Testis (tissue), 3 donors: Measurements from ENCODE around the gene PDGFD. TPM values are rescaled to one million over a fixed set of nuclear protein-coding genes. Genes with fewer than 3 reads are reported as not detected.

Experiments
- DNase-seq: peaks from one replicate; pipeline ENCODE4 v3.0.0-alpha.2; 2019
- H3K27ac ChIP-seq, 2 donors: fragments of 200-600 bp; sonication (generic); one replicate each; pipeline ENCODE4 v1.5.1; 2019
- H3K27me3 ChIP-seq: fragments of 200-600 bp; sonication (generic); one replicate; pipeline ENCODE4 v1.5.1; 2019
- H3K36me3 ChIP-seq: fragments of 200-600 bp; sonication (generic); one replicate; pipeline ENCODE4 v1.5.1; 2017; ENCODE audit warnings: low read depth; ENCODE audit errors: missing control alignments
- H3K4me1 ChIP-seq: fragments of 200-600 bp; sonication (generic); one replicate; pipeline ENCODE4 v1.5.1; 2019
- H3K4me3 ChIP-seq, 2 donors: fragments of 200-600 bp; sonication (generic); one replicate each; pipeline ENCODE4 v1.5.1; 2017 to 2019
- H3K9me3 ChIP-seq: fragments of 200-600 bp; sonication (generic); one replicate; pipeline ENCODE4 v1.5.1; 2017
- POLR2A ChIP-seq: fragments of 450-650 bp; IDR thresholded peaks from one replicate; pipeline ENCODE4 v1.6.1; 2017; ENCODE audit warnings: antibody characterized with exemption, mild to moderate bottlenecking, moderate library complexity
- WGBS, 2 donors: methylation state at CpG; one replicate each; pipeline ENCODE4 v1.1.5; 2018; 5-methylcytosine and 5-hydroxymethylcytosine counted together
- intact Hi-C: fragments of 100-400 bp; cut with DNase I; formaldehyde crosslinking; loops from one replicate; pipeline ENCODE4 v1.15.1; 2023; ENCODE audit warnings: low total_unique reads
- polyA plus RNA-seq: library from polyadenylated mRNA; stranded (reverse); fragments of 350-450 nt; fragmentation: Illumina TruSeq; extraction: RNeasy Lipid Tissue Mini Kit (QIAGEN cat#74804); gene quantifications from one replicate; pipeline ENCODE4 v1.2.3, GENCODE V29; 2014; ENCODE audit warnings: low read depth, low replicate concordance; ENCODE audit not compliant: insufficient read depth
- total RNA-seq, 2 donors: library from RNA; depleted of rRNA; stranded (reverse); fragments of >200 nt; gene quantifications; one replicate each; pipeline ENCODE4 v1.2.3, GENCODE V29; 2016
- TF ChIP-seq, protein P1 (sequence below), 3 experiments: fragments of 450-650 bp in 2 of 3; fragments of 200-600 bp in 1 of 3; sonication (generic) in 1 of 3; IDR thresholded peaks; one replicate each; pipeline ENCODE4 v1.5.1; 2016 to 2019; ENCODE audit warnings: antibody characterized with exemption in 3 of 3, mild to moderate bottlenecking in 2 of 3, moderate library complexity in 1 of 3

Gene PDGFD
- total and polyA plus RNA-seq, 3 donors from 2014 or later = 6.0 to 8.1 (median 8.0) TPM

DNA sequence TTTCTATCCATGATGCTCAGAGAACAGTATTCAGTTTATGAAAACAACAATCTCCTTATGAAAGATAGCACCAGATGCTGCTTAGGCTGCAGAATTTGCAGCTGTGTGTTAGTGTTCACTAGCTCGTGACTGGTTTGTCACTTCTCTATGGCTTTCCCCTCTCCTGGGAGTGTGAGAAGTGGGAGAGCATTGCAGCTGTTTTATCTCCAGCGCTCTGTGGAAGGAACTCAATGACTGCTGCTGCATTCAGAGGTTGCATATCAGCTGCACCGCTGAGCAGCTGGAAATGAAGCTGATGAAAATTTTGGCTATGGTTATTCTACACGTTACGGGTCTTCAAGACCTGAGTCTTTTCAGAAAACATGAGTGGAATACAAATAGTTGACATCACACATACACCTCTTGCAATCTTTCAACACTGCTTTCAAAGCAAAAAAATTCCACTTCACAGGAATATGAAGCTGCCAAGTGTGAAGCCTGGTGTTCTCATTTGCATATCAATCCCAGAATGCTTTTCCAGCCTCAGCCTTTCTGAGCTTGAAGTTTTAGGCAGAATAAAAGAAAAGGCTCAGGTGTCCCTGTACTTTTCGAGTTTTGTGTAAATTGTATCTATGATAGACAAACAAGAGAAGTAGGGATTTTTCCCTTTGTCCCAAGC, 276.8 kb downstream of the PDGFD start:
- Histone ChIP-seq H3K36me3 (no peaks in the 10 kb centered on the region), H3K27ac (no peak overlapping the region), H3K9me3 (no peaks in the 10 kb centered on the region), H3K27me3 (no peaks in the 10 kb centered on the region), H3K4me1 (no peaks in the 10 kb centered on the region), H3K4me3 (no peak overlapping the region)
- no peak for TF ChIP-seq POLR2A
- no peak for DNase-seq
- intact Hi-C loops = no loop called here
- WGBS, 2 donors = 40 to 43% methylated on average over 5 to 6 of the region's 6 CpGs

DNA sequence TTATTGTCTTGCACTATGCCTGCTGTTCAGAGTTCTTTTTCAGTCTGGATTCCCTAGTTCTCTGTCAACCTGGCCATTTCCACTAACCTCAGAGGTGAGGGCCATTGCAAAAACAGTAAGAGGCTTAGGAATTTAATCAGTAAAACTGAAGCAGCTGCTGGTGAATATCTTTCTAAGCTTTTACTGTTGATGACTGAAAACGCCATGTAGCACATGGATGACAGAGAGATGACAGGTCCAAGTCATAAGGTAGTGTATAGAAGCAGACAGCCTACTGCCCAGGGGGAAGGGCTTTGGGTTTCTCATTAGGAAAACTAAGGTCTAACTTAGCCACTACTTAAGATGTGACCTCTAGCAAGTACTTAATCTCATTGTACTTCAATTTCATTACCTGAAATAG, 280.1 kb downstream of the PDGFD start:
- Histone ChIP-seq H3K36me3 (no peaks in the 10 kb centered on the region), H3K4me1 (no peaks in the 10 kb centered on the region), H3K9me3 (no peaks in the 10 kb centered on the region), H3K27me3 (no peaks in the 10 kb centered on the region), H3K27ac (no peak overlapping the region), H3K4me3 (no peak overlapping the region)
- TF ChIP-seq, protein P1, sequence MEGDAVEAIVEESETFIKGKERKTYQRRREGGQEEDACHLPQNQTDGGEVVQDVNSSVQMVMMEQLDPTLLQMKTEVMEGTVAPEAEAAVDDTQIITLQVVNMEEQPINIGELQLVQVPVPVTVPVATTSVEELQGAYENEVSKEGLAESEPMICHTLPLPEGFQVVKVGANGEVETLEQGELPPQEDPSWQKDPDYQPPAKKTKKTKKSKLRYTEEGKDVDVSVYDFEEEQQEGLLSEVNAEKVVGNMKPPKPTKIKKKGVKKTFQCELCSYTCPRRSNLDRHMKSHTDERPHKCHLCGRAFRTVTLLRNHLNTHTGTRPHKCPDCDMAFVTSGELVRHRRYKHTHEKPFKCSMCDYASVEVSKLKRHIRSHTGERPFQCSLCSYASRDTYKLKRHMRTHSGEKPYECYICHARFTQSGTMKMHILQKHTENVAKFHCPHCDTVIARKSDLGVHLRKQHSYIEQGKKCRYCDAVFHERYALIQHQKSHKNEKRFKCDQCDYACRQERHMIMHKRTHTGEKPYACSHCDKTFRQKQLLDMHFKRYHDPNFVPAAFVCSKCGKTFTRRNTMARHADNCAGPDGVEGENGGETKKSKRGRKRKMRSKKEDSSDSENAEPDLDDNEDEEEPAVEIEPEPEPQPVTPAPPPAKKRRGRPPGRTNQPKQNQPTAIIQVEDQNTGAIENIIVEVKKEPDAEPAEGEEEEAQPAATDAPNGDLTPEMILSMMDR (IDR thresholded peaks at IDR 0.05) = no peak
- TF ChIP-seq POLR2A = no peak
- WGBS, 2 donors = 71 to 82% methylated on average over 1 of the region's 1 CpG
- intact Hi-C loops = no loop called here
- no peak for DNase-seq

DNA sequence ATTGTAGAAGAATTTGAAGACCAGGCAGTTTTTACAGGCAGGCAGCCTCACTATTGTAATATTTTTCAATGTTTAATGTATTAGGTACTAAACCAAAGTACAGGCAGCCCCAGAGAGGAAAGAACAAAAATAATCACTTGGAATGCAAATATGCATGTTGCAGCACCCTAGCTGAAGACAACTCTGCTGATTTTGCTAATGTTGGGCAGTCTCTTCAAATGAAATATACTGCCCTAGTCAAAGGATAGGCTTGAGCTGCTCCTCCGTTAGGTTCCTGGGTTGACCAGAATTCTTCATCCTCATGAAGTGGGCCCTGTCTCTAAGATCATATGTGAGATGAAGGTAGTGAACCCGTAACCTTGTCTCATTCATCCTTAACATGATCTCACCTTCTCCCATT, 280.7 kb downstream of the PDGFD start:
- Histone ChIP-seq H3K4me1 (no peaks in the 10 kb centered on the region), H3K4me3 (no peak overlapping the region), H3K9me3 (no peaks in the 10 kb centered on the region), H3K27me3 (no peaks in the 10 kb centered on the region), H3K27ac (no peak overlapping the region), H3K36me3 (no peaks in the 10 kb centered on the region)
- intact Hi-C loops = no loop called here
- no peak for DNase-seq
- TF ChIP-seq, protein P1 (IDR thresholded peaks at IDR 0.05) = no peak
- 76 to 94% methylated on average over 2 of the region's 2 CpGs for WGBS, 2 donors

DNA sequence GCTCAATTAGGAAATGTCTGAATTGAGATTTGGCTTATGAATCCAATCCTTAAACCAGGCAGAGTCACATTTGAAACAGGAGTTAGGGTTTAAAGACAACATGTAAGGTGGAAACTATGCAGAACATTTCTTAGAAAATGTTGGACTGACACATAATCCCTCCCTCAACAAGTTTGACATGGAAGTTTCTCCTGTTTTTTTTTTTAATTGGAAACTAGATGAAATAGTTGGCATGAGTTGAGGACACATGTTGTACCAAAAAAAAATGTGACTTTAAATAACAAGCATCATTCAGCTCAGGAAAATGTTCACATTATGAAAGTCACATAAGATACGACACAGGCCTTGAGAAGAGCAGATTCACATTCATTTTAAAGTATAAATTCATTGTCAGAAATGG, 282.4 kb downstream of the PDGFD start:
- TF ChIP-seq, protein P1 (IDR thresholded peaks at IDR 0.05) = no peak
- Histone ChIP-seq H3K27ac (no peak overlapping the region), H3K4me3 (no peak overlapping the region), H3K9me3 (no peaks in the 10 kb centered on the region), H3K27me3 (no peaks in the 10 kb centered on the region), H3K4me1 (no peaks in the 10 kb centered on the region), H3K36me3 (no peaks in the 10 kb centered on the region)
- intact Hi-C loops = no loop called here
- WGBS, 2 donors = 57 to 71% methylated on average over 1 of the region's 1 CpG
- DNase-seq = no peak

DNA sequence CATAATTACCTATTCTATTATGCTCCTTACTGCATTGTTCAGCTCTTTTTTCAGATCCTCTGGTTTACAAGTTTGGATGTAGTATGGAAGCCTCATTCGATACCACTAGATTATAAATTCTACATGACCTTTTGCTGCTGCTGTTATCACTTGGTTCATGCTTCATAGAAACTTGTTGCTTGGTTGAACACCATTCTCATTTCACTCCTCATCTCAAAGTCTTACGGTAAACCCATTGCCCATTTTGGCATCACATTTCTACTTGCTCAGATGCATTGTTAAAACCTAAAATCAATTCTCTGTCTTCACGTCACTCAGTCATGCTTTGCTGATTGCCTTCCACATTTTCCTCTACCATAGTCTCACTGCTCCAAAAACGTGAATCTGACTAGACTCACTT, 283.0 kb downstream of the PDGFD start:
- intact Hi-C loops = no loop called here
- Histone ChIP-seq H3K9me3 (no peaks in the 10 kb centered on the region), H3K27ac (no peak overlapping the region), H3K4me1 (no peaks in the 10 kb centered on the region), H3K36me3 (no peaks in the 10 kb centered on the region), H3K27me3 (no peaks in the 10 kb centered on the region), H3K4me3 (no peak overlapping the region)
- WGBS, 2 donors = 81 to 89% methylated on average over 4 of the region's 4 CpGs
- TF ChIP-seq, protein P1 (IDR thresholded peaks at IDR 0.05) = no peak
- no peak for TF ChIP-seq POLR2A
- DNase-seq = no peak
